Measurements from ENCODE around the gene NDUFAB1. TPM values are rescaled to one million over a fixed set of nuclear protein-coding genes. Genes with fewer than 3 reads are reported as not detected.
"Not testable (repeated sequence)": the region's sequence is repeated elsewhere in the genome, so short reads cannot be mapped to it uniquely, and the experiment has no call there.

NDUFAB1 gene
- total RNA-seq (2014; rRNA removed) = 100 and 116 TPM in 2 replicates
- 116 TPM for polyA plus RNA-seq (2012)

DNA sequence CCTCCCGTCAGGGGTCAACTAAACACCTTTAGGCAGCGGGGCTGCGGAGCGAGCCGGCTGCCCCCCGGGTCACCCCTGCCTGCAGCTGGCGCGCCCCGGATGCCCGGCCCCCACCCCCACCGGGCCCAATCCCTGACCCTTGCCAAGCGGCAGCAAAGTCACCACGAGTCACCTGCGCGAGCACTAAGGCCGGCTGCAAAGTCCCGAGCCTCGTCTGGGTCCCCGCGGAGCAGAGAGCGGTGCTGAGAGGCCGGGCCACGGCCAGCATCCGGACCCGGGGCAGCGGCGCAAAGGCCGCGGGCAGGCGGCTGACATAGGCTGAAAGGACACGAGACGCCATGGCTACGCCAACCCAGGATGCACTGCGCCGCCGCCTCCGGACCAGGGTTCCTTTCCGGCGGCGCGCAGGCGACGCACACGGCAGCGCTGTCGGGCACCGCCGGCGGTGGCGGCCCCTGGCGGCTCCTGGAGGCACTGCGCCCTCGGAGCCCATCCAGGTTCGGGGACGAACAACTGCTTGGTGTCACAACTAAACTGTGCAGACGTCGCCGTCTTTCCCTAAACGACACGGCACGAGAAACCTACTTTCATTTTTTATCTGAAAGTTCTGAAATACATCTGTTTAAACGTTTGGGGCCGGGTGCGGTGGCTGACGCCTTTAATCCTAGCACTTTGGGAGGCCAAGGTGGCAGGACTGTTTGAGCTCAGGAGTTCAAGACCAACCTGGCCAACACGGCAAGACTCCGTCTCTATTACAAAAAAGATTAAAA lies at the start of gene NDUFAB1:
NDUFAB1 (minus strand) TSS at position 366 of the 770 bp plus-strand sequence; CDS start at position 340, 26 bp downstream.
- DNase-seq (ENCODE audit: low read depth) = peak; percentile 80

DNA sequence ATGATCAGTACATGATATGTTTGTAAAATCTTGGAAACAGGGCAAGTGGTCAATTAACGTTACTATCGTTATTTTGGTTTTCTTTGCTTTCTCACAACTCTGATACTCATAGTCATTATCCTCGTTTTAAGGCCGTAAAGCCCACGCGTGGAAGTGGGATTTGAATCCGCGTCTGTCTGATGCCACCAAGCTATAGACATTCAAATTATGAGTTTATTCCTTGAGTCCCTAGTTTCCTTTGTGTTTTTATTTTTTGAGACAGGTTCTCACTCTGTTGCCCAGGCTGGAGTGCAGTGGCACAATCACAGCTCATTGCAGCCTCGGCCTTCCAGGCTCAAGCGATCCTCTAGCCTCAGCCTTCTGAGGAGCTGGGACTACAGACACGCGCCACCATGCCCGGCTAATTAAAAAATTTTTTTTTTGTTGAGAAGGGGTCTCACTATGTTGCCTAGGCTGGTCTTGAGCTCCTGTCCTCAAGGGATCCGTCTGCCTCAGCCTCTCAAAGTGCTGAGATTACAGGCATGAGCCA lies 46.2 kb upstream of the NDUFAB1 start:
- DNase-seq (ENCODE audit: low read depth) = no peak

DNA sequence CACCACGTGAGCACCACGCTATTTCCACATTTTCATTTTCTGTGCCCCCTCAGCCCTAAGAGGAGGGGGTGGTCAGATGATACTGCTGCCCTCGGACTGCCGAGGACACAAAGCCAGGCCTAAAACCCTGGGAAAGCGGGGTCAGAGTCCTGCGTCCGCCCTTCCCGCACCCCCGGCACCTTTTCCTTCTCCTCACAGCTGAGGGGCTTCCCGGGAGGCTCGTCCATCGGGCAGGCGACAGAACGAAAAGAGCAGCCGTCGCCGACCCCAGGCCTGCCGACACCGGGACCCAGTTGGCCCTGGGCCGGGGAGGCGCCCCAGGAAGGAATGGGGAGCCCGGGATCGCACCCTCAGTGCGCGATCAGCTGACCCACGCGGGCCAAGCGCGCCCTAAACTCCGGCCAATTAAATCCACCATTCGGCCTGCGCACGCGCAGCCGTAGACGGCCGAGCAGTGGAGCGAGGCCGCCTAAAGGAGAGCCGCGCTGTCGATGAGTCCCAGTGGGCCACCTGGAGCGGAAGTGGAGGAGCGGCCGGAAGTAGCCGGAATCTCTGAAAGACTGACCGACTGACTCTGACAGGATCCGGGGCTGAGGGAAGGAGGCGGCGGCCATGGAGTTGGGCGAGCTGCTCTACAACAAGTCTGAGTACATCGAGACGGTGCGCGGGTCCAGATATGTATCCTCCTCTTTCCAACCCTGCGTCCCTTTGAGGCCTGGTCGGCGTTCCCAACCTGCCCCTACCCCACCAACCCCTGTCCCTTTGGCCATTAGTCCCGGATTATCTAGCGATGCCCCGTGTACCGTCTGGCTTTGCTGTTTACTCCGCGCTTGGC lies 45.0 kb upstream of the NDUFAB1 start, which contains the start of the genes DCTN5 and PALB2:
DCTN5 (plus strand) TSS at position 536 of the 835 bp plus-strand sequence; CDS start at position 613, 77 bp downstream.
PALB2 (minus strand) TSS at position 380 of the 835 bp plus-strand sequence; CDS start at position 227, 153 bp downstream.
- peak; percentile 93 for DNase-seq (ENCODE audit: low read depth)

- no peak for DNase-seq (ENCODE audit: low read depth)
Observed at GRCh38 chr16:23640615-23640930, 44.5 kb upstream of the NDUFAB1 start.

- DNase-seq (ENCODE audit: low read depth) = no peak
Observed at GRCh38 chr16:23635958-23636357, 39.8 kb upstream of the NDUFAB1 start.

- DNase-seq (ENCODE audit: low read depth) = no peak
Observed at GRCh38 chr16:23634461-23635036, 38.4 kb upstream of the NDUFAB1 start.

DNA sequence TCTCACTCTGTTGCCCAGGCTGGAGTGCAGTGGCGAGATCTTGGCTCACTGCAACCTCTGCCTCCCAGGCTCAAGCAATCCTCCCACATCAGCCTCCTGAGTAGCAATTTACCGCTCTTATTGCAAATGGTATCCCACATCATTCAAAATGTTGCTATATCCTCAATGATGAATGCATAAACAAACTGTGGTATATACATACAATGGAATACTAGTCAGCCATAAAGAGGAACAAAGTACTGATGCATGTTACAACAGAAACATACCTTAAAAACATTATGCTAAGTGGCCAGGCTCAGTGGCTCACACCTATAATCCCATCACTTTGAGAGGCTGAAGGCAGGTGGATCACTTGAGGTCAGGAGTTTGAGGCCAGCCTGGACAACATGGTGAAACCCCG lies 35.8 kb upstream of the NDUFAB1 start:
- not testable (repeated sequence) for DNase-seq (ENCODE audit: low read depth)

- DNase-seq (ENCODE audit: low read depth) = no peak
Observed at GRCh38 chr16:23629516-23629915, 33.4 kb upstream of the NDUFAB1 start.

- no peak for DNase-seq (ENCODE audit: low read depth)
Observed at GRCh38 chr16:23624092-23624491, 28.0 kb upstream of the NDUFAB1 start.

- no peak for DNase-seq (ENCODE audit: low read depth)
Observed at GRCh38 chr16:23615805-23616204, 19.7 kb upstream of the NDUFAB1 start.

- no peak for DNase-seq (ENCODE audit: low read depth)
Observed at GRCh38 chr16:23611936-23612335, 15.8 kb upstream of the NDUFAB1 start.

DNA sequence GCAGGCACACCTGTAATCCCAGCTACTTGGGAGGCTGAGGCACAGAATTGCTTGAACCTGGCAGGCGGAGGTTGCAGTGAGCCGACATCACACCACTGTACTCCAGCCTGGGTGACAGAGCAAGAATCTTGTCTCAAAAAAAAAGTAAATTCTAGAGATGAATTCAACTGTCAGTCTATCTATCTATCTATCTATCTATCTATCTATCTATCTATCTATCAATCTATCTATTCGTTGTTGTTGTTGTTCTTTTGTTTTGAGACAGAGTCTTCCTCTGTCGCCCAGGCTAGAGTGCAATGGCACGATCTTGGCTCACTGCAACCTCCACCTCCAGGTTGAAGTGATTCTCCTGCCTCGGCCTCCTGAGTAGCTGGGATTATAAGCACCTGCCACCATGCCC lies 14.8 kb upstream of the NDUFAB1 start:
- not testable (repeated sequence) for DNase-seq (ENCODE audit: low read depth)

- DNase-seq (ENCODE audit: low read depth) = no peak
Observed at GRCh38 chr16:23609929-23610328, 13.8 kb upstream of the NDUFAB1 start.

DNA sequence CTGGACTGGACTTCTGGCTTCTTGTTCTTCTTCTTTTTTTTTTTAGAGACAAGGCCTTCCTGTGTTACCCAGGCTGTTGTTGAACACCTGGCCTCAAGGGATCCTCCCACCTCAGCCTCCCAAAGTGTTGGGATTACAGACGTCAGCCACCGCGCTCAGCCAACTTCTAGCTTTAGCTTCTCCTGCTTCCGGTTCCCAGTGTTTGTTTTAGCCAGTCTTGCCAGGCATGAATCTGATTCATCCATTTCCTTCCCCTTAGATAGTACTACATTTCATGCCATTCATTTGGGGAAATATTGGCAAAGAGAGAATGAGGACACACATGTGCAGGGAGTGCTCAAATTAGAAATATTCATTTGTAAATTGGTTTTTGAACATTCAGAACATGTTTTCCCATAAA lies 12.1 kb upstream of the NDUFAB1 start:
- peak; percentile 41 for DNase-seq (ENCODE audit: low read depth)

DNA sequence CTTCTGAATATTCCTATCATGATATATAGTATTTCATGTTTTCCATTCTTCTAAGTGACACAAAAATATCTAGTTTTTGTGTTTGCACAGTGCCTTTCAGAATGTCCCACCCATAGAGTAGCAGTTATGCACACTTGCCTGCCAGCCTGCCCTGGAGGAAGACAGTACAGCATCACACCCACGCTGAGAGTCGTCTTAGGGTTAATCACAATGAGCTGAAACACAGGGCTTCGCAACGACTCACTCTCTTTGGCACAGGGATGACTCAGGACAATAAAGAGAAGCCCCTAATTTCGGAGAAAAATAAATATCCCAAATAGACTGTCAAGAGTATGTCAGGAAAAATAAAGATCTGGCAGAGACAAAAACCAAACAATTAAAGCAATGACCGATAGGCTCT lies 11.6 kb upstream of the NDUFAB1 start:
- peak; percentile 28 for DNase-seq (ENCODE audit: low read depth)

DNA sequence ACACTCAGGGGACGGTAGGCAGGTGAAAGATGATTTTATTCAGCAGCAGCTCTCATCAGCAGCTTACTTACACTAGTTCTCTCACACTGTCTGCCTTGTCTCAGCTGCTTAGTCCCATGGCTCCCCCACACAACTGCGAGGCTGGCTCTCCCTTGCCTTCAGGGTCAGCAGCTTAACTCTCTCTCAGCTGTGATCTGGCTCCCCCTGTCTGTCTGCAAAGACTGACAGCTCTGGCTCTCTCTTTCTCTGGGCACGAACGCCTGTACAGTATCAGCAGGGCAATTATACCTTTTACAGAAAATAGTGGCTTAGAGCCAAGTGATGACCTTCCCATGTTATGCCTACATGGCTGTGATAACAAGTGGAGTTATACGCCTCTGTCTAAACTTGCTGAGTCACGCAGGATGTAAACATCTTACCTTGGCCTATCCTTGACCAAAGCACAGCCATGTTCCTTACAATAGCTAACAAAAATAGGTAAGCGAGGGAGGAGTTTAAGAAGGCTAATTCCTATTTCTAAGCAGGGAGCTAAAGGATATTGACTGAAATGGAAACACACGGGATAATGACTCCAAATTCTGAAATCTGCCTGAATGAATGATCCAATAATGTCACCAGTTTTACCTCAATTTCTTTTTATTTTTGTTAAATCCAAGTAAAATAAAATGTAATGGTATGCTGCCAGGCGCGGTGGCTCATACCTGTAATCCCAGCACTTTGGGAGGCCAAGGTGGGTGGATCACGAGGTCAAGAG lies 1.1 kb upstream of the NDUFAB1 start:
- peak; percentile 29 for DNase-seq (ENCODE audit: low read depth)

DNA sequence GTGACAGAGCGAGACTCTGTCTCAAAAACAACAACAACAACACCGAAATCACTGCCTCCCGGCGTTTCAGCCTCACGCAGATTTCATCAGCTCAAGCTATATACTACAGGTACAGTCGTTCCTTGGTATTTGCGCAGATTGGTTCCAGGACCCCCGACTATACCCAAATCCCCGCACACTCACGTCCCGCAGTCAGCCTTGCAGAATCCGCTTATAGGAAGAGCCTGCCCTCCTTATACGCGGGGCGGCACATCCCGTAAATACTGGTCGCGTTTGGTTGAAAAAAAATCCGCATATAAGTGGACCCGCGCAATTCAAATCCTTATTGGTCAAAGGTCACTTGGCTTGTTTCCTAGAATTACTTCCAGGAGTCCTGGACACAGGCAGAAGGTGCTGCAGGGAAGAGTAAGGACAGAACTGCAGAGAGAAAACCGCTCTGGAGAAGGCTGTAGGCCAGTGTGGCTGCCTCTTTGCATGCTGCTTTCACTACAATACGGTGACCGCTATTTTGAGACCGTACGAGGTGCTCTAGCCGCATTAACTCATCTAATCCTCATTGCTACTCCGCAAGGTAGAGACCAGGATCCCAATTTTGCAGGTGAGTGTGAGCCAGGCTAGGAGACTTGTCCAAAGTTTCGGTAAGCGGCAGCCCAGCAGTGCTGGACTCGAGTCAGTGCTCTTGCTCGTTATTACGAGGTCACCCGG lies 718 bp downstream of the NDUFAB1 start:
- no peak for DNase-seq (ENCODE audit: low read depth)

DNA sequence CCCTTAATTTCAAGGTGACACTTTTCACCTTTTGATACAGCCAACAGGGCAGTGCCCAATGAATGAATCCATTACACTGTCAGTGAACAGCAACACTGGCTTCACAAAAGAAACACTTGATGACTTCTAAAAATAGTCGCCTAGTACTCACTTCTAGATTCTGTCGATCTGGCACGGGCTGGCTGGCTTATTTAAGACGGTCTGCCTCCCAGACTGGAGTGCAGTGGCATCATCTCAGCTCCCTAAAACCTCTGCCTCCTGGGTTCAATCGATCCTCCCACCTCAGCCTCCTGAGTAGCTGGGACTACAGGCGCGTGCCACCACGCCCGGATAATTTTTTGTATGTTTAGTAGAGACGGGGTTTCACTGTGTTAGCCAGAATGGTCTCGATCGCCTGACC lies 1.9 kb downstream of the NDUFAB1 start:
- no peak for DNase-seq (ENCODE audit: low read depth)

- DNase-seq (ENCODE audit: low read depth) = no peak
Observed at GRCh38 chr16:23590181-23590580, 5.9 kb downstream of the NDUFAB1 start.

GRCh38 chr16:23587726-23588125 lies 8.4 kb downstream of the NDUFAB1 start:
- DNase-seq (ENCODE audit: low read depth) = peak; percentile 32

Data from LHCN-M2 (cell line).